Measurements from ENCODE around the gene GMDS. TPM values are rescaled to one million over a fixed set of nuclear protein-coding genes. Genes with fewer than 3 reads are reported as not detected.

GMDS gene
- total RNA-seq, 4 donors from 2014 or later: 3.4 to 7.2 (median 4.6) TPM

DNA sequence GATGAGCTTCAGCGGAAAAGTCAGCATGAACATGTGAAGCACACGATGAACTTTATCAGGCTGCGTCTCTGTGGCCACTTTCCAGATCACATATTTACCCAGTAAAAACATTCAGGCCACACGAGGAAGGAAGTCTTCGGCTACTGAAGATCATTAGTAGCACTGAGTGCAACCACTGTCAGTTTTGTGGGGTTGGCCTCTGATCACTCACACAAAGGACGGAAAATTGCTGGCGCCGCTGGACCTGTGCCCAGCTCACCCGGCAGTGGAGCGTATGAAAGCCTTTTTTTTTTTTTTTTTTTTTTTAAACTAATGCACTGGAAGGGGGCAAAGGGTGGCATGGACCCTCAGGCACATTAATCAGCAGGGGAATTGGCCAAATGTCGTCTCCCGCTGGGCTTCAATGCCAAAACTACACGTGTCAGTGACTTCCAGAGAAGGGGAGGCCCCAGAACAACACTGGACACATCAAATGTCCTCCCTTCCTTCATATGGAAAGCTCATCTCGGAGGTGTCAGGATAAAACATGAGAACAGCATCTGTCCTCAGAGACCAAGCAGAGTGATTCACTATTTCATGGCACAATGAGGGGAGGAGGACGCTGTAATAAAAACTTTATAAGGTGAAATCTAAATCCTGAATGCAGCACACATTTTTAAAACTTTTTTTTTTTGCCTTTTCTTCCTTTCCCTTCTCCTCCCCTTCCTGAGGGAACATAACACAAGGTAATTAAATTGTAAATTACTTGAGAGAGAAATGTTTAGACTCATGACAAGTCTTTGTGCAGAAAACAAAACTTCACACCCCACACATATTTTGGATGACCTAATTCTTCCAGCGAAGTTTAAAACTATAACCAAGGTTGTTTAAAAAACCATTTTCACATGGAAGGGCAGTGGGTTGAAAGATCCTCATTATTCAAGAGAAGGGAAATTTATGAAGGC lies 412.3 kb downstream of the GMDS start:
- TF ChIP-seq POLR2A (IDR thresholded peaks at IDR 0.05): no peak
- no peak for TF ChIP-seq CTCF (IDR thresholded peaks at IDR 0.05 in 4 of 5, conservative IDR thresholded peaks at IDR 0.05 in 1 of 5)
- peak overlapping the region in 1 of 4 donors; percentile 23 for H3K27ac ChIP-seq
- ATAC-seq (peak; percentile 41 to 56), DNase-seq (no peak)
- H3K9me3 ChIP-seq: no peaks in the 10 kb centered on the region
- peak overlapping the region in 3 of 4 donors; percentile 20 to 26 (median 21) for H3K4me3 ChIP-seq
- H3K27me3 ChIP-seq: no peaks in the 10 kb centered on the region
- in situ Hi-C loops (cut with MboI; ENCODE audit: low sequenced_read_pairs in 4 of 4) (no loop called here), intact Hi-C loops (cut with DNase I; ENCODE audit: low total_unique reads) (no loop called here)
- no peaks in the 10 kb centered on the region for H3K36me3 ChIP-seq
- no peaks in the 10 kb centered on the region for H3K4me1 ChIP-seq

GRCh38 chr6:1832358-1832757 lies 413.0 kb downstream of the GMDS start:
- Histone ChIP-seq H3K27ac (peak overlapping the region in 1 of 4 donors; percentile 23), H3K4me1 (no peaks in the 10 kb centered on the region), H3K27me3 (no peaks in the 10 kb centered on the region), H3K9me3 (no peaks in the 10 kb centered on the region), H3K36me3 (no peaks in the 10 kb centered on the region), H3K4me3 (peak overlapping the region in 3 of 4 donors; percentile 20 to 26 (median 21))
- DNase-seq (no peak), ATAC-seq (no peak)
- TF ChIP-seq POLR2A (IDR thresholded peaks at IDR 0.05) (no peak), CTCF (IDR thresholded peaks at IDR 0.05 in 4 of 5, conservative IDR thresholded peaks at IDR 0.05 in 1 of 5) (no peak)
- intact Hi-C loops (cut with DNase I; ENCODE audit: low total_unique reads): no loop called here
- in situ Hi-C loops (cut with MboI; ENCODE audit: low sequenced_read_pairs in 4 of 4): no loop called here

DNA sequence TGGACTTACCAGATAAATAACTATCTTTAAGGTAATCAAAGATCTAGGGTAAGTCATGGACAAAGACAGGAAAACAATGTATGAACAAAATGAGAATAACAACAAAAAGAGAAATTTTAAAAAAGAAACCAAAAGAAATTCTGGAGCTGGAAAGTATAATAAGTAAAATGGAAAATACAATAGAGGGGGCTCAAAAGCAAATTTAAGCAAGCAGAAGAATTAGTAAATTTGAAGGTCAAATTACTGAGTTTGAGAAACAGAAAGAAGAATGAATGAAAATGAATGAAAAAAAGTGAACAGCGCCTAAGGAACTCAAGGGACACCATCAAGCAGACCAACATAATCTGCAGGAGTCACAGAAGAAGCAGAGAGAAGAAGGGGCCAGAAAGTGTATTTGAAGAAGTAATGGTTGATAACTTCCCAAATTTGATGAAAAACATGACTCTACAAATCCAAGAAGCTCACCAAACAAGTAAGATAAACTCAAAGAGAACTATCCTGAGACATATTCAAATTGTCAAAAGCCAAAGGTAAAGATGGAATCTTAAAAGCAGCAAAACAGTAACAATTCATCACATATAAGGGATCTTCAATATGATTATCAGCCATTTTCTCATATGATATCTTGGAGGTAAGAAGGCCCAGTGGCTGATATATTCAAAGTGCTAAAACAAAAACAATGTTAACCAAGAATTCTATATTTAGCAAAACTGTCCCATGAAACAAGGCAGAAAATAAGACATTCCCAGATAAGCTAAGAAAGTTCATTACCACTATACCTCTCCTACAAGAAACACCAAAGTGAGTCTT lies 417.2 kb downstream of the GMDS start:
- intact Hi-C loops (cut with DNase I; ENCODE audit: low total_unique reads) (no loop called here), in situ Hi-C loops (cut with MboI; ENCODE audit: low sequenced_read_pairs in 4 of 4) (no loop called here)
- TF ChIP-seq POLR2A (IDR thresholded peaks at IDR 0.05): no peak
- no peak for TF ChIP-seq CTCF (IDR thresholded peaks at IDR 0.05 in 4 of 5, conservative IDR thresholded peaks at IDR 0.05 in 1 of 5)
- Histone ChIP-seq H3K27ac (no peak overlapping the region), H3K36me3 (no peaks in the 10 kb centered on the region), H3K4me3 (no peak overlapping the region), H3K9me3 (no peaks in the 10 kb centered on the region), H3K27me3 (no peaks in the 10 kb centered on the region), H3K4me1 (no peaks in the 10 kb centered on the region)
- DNase-seq (no peak), ATAC-seq (no peak)

DNA sequence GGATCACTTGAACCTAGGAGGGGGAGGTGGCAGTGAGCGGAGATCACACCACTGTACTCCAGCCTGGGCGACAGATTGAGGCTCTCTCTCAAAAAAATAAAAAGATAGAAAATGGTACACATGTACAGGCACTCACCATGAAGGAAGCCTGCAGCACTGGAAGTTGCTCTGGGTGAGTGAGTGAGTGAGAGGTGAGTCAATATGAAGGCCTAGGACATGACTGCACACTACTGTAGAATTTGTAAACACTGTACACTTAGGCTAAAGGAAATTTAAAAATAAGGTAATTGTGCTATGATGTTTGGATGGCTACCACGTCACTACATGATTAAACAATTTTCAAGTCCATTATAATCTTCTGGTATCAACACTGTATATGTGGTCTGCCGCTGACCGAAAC lies 419.5 kb downstream of the GMDS start:
- TF ChIP-seq POLR2A (IDR thresholded peaks at IDR 0.05): no peak
- TF ChIP-seq CTCF (IDR thresholded peaks at IDR 0.05 in 4 of 5, conservative IDR thresholded peaks at IDR 0.05 in 1 of 5): no peak
- no peak for ATAC-seq
- intact Hi-C loops (cut with DNase I; ENCODE audit: low total_unique reads): no loop called here

More for the DNA sequence above, 419.5 kb downstream of the GMDS start:
- H3K27me3 ChIP-seq: no peaks in the 10 kb centered on the region
- no peaks in the 10 kb centered on the region for H3K9me3 ChIP-seq
- H3K36me3 ChIP-seq: no peaks in the 10 kb centered on the region
- DNase-seq: no peak
- peaks cover 0 to 8% of the 10 kb centered on the region in 2 donors for H3K4me1 ChIP-seq
- H3K27ac ChIP-seq: no peak overlapping the region
- in situ Hi-C loops (cut with MboI; ENCODE audit: low sequenced_read_pairs in 4 of 4): no loop called here
- no peak overlapping the region for H3K4me3 ChIP-seq

Measured in gastrocnemius medialis (tissue), 4 donors.